Choroid plexus epithelial cell (primary cell): ENCODE results near the gene PYURF.
"Not testable (repeated sequence)": the region's sequence is repeated elsewhere in the genome, so short reads cannot be mapped to it uniquely, and the experiment has no call there.

Experiments used
- DNase-seq: peaks from one replicate; pipeline ENCODE4 v3.0.0-alpha.2; 2010; ENCODE audit warnings: low read depth
- H3K4me3 ChIP-seq: 2 replicates; pipeline ENCODE4 v1.5.1; 2011; ENCODE audit warnings: low read depth, mild to moderate bottlenecking, control low read depth, low read length, moderate library complexity
- CTCF ChIP-seq: conservative IDR thresholded peaks from 2 replicates; pipeline ENCODE4 v1.5.1; 2011; ENCODE audit warnings: low read depth, mild to moderate bottlenecking, control low read depth, inconsistent platforms, low read length, moderate library complexity

Gene PYURF

GRCh38 chr4:88523325-88524129, at the start of gene PYURF:
Gene PYURF, minus strand, starts transcription at chr4:88523776. Its CDS starts 76 bp downstream, at chr4:88523700.
- DNase-seq = peak; percentile 96
- no peak for TF ChIP-seq CTCF
- peak within 1 kb of the TSS; percentile 86 for H3K4me3 ChIP-seq

GRCh38 chr4:88570001-88570400, 46.4 kb upstream of the PYURF start:
- TF ChIP-seq CTCF = no peak
- H3K4me3 ChIP-seq = no peak overlapping the region
- no peak for DNase-seq

GRCh38 chr4:88567591-88567990, 44.0 kb upstream of the PYURF start:
- H3K4me3 ChIP-seq = no peak overlapping the region
- DNase-seq = no peak
- no peak for TF ChIP-seq CTCF

- DNase-seq = no peak
- H3K4me3 ChIP-seq = no peak overlapping the region
- no peak for TF ChIP-seq CTCF
Observed at GRCh38 chr4:88549815-88550214, 26.2 kb upstream of the PYURF start.

- DNase-seq = peak; percentile 76
- not testable (repeated sequence) for H3K4me3 ChIP-seq
- peak; percentile 68 for TF ChIP-seq CTCF
Observed at GRCh38 chr4:88539322-88540068, 15.9 kb upstream of the PYURF start.

GRCh38 chr4:88537709-88538108, 14.1 kb upstream of the PYURF start:
- DNase-seq = no peak
- TF ChIP-seq CTCF = no peak
- H3K4me3 ChIP-seq = no peak overlapping the region
